SK-N-SH (cell line): ENCODE results near the gene TMOD2. TPM values are rescaled to one million over a fixed set of nuclear protein-coding genes. Genes with fewer than 3 reads are reported as not detected.

Source experiments
- CTCF ChIA-PET: fragments of 300-600, 350-600 bp; formaldehyde crosslinking; extraction: SDS; loops from one replicate; lab custom pipeline; 2021; lab: Yijun Ruan, JAX
- POLR2A ChIA-PET: fragments of 350-600 bp; sonication (Branson Sonifier 250); formaldehyde crosslinking; extraction: SDS; loops from one replicate; lab custom pipeline; 2020; ENCODE audit warnings: antibody characterized with exemption, inconsistent platforms; lab: Yijun Ruan, JAX
- DNase-seq: peaks from one replicate; pipeline ENCODE4 v3.0.0; 2012
- H2AFZ ChIP-seq: fragments of 200-600 bp; sonication (generic); 2 replicates; pipeline ENCODE4 v1.8.1; 2016; ENCODE audit warnings: antibody characterized with exemption, mild to moderate bottlenecking, low read depth
- H3F3A ChIP-seq: fragments of 200-600 bp; sonication (generic); replicated peaks from 2 replicates; pipeline ENCODE3; 2016; ENCODE audit warnings: antibody characterized with exemption, mild to moderate bottlenecking; ENCODE audit not compliant: insufficient read depth
- H3K27ac ChIP-seq, 2 experiments: fragments of 200-500 bp in 1 of 2; fragments of 200-600 bp in 1 of 2; sonication (Bioruptor generic) in 1 of 2; sonication (generic), shearing (Covaris generic) in 1 of 2; 2 replicates each; pipeline versions ENCODE4 v1.5.1 to v1.6.1; 2014 to 2016; ENCODE audit warnings: low read depth in 2 of 2, inconsistent platforms in 1 of 2, low read length in 1 of 2, mild to moderate bottlenecking in 1 of 2, mixed read lengths in 1 of 2
- H3K27me3 ChIP-seq: fragments of 200-600 bp; sonication (generic), shearing (Covaris generic); 2 replicates; pipeline ENCODE4 v1.6.1; 2016; ENCODE audit warnings: mixed run types; ENCODE audit not compliant: insufficient read depth
- H3K36me3 ChIP-seq, 2 experiments: fragments of 200-500 bp in 1 of 2; fragments of 200-600 bp in 1 of 2; sonication (Bioruptor generic) in 1 of 2; sonication (generic) in 1 of 2; replicated peaks in 1 of 2; 2 replicates each; pipeline versions ENCODE3 to v1.5.1; 2014 to 2016; ENCODE audit warnings: low read length in 1 of 2, mild to moderate bottlenecking in 1 of 2; ENCODE audit not compliant: insufficient read depth in 2 of 2, control insufficient read depth in 1 of 2
- H3K4me1 ChIP-seq, 2 experiments: fragments of 200-500 bp in 1 of 2; fragments of 200-600 bp in 1 of 2; sonication (Bioruptor generic) in 1 of 2; sonication (generic), shearing (Covaris generic) in 1 of 2; 2 replicates each; pipeline versions ENCODE4 v1.5.1 to v1.6.1; 2014 to 2016; ENCODE audit warnings: low read depth in 1 of 2, low read length in 1 of 2, mixed run types in 1 of 2; ENCODE audit not compliant: insufficient read depth in 2 of 2, control insufficient read depth in 1 of 2
- H3K4me2 ChIP-seq: fragments of 200-600 bp; sonication (generic), shearing (Covaris generic); 2 replicates; pipeline ENCODE4 v1.6.1; 2017; ENCODE audit warnings: mixed run types
- H3K4me3 ChIP-seq, 2 experiments: fragments of 200-500 bp in 1 of 2; fragments of 200-600 bp in 1 of 2; sonication (Bioruptor generic) in 1 of 2; sonication (generic), shearing (Covaris generic) in 1 of 2; 2 replicates each; pipeline versions ENCODE4 v1.5.1 to v1.8.1; 2014 to 2016; ENCODE audit warnings: low read depth in 2 of 2, inconsistent platforms in 1 of 2, low read length in 1 of 2, mild to moderate bottlenecking in 1 of 2, mixed read lengths in 1 of 2, moderate library complexity in 1 of 2
- H3K79me2 ChIP-seq: fragments of 200-600 bp; sonication (generic); 2 replicates; pipeline ENCODE4 v1.8.1; 2017; ENCODE audit warnings: mild to moderate bottlenecking; ENCODE audit not compliant: insufficient read depth
- H3K9ac ChIP-seq: fragments of 200-600 bp; sonication (generic); 2 replicates; pipeline ENCODE4 v1.6.1; 2017; ENCODE audit warnings: mixed run types
- H3K9me2 ChIP-seq: fragments of 200-600 bp; sonication (generic); 2 replicates; pipeline ENCODE4 v1.6.1; 2017; ENCODE audit warnings: mixed run types
- H3K9me3 ChIP-seq: fragments of 200-600 bp; sonication (generic); 2 replicates; pipeline ENCODE4 v1.6.1; 2017; ENCODE audit warnings: mixed run types, mild to moderate bottlenecking, moderate library complexity
- H4K20me1 ChIP-seq: fragments of 200-600 bp; sonication (generic); 2 replicates; pipeline ENCODE4 v1.6.1; 2017; ENCODE audit warnings: mild to moderate bottlenecking, mixed run types; ENCODE audit not compliant: insufficient read depth
- CHD2 ChIP-seq: fragments of 150-350 bp; IDR thresholded peaks from 2 replicates; pipeline ENCODE4 v1.6.1; 2018; ENCODE audit warnings: low read length; ENCODE audit not compliant: partially characterized antibody
- ELF1 ChIP-seq: IDR thresholded peaks from 2 replicates; pipeline ENCODE4 v1.4.0; 2012
- EP300 ChIP-seq, 2 experiments: IDR thresholded peaks; 2 replicates each; pipeline versions ENCODE4 v1.4.0 to v1.6.1; 2012; ENCODE audit warnings: borderline replicate concordance in 1 of 2, low read depth in 1 of 2, low read length in 1 of 2
- EZH2phosphoT487 ChIP-seq: fragments of 200-600 bp; sonication (generic); IDR thresholded peaks from 2 replicates; pipeline ENCODE4 v1.6.1; 2017; ENCODE audit warnings: low read depth, mixed run types, mild to moderate bottlenecking, antibody characterized with exemption, moderate library complexity, borderline replicate concordance
- FOSL2 ChIP-seq: IDR thresholded peaks from 2 replicates; pipeline ENCODE4 v1.4.0; 2012; ENCODE audit warnings: low read depth, mild to moderate bottlenecking, moderate library complexity, borderline replicate concordance
- JUND ChIP-seq: IDR thresholded peaks from 2 replicates; pipeline ENCODE4 v1.4.0; 2012
- MAX ChIP-seq: IDR thresholded peaks from 2 replicates; pipeline ENCODE4 v1.4.0; 2012; ENCODE audit warnings: low read depth
- MXI1 ChIP-seq: IDR thresholded peaks from 2 replicates; pipeline ENCODE4 v1.6.1; 2012; ENCODE audit warnings: mild to moderate bottlenecking, low read depth, low read length, improper control_type of control experiment
- NFIC ChIP-seq: IDR thresholded peaks from 2 replicates; pipeline ENCODE4 v1.4.0; 2012; ENCODE audit warnings: borderline replicate concordance
- NRF1 ChIP-seq: IDR thresholded peaks from 2 replicates; pipeline ENCODE4 v1.6.1; 2012; ENCODE audit warnings: low read depth, mild to moderate bottlenecking, low read length
- POLR2AphosphoS5 ChIP-seq: IDR thresholded peaks from 2 replicates; pipeline ENCODE4 v1.6.1; 2012; ENCODE audit warnings: low read depth, low read length
- RAD21 ChIP-seq: IDR thresholded peaks from 2 replicates; pipeline ENCODE4 v1.6.1; 2012; ENCODE audit warnings: mild to moderate bottlenecking, low read length
- RCOR1 ChIP-seq: fragments of 150-350 bp; IDR thresholded peaks from 2 replicates; pipeline ENCODE4 v1.6.1; 2017; ENCODE audit warnings: antibody characterized with exemption, low read length
- REST ChIP-seq: IDR thresholded peaks from 2 replicates; pipeline ENCODE4 v1.6.1; 2012; ENCODE audit warnings: mild to moderate bottlenecking, low read depth, low read length, moderate library complexity
- RXRA ChIP-seq: IDR thresholded peaks from 2 replicates; pipeline ENCODE4 v1.4.0; 2012; ENCODE audit warnings: low read depth, mild to moderate bottlenecking, borderline replicate concordance
- SIN3A ChIP-seq: IDR thresholded peaks from 2 replicates; pipeline ENCODE4 v1.6.1; 2012; ENCODE audit warnings: low read depth, mild to moderate bottlenecking, low read length, moderate library complexity, borderline replicate concordance
- SMC3 ChIP-seq: IDR thresholded peaks from 2 replicates; pipeline ENCODE4 v1.6.1; 2012; ENCODE audit warnings: low read depth, low read length, improper control_type of control experiment
- TCF12 ChIP-seq: IDR thresholded peaks from 2 replicates; pipeline ENCODE4 v1.4.0; 2012
- TEAD4 ChIP-seq: IDR thresholded peaks from 2 replicates; pipeline ENCODE4 v1.4.0; 2012; ENCODE audit warnings: mild to moderate bottlenecking, borderline replicate concordance; ENCODE audit not compliant: insufficient read depth
- YY1 ChIP-seq: IDR thresholded peaks from 2 replicates; pipeline ENCODE4 v1.4.0; 2012; ENCODE audit warnings: low read depth, mild to moderate bottlenecking
- WGBS: methylation state at CpG from one replicate; pipeline ENCODE4 v1.1.6; 2017; ENCODE audit warnings: low lambda C conversion rate; 5-methylcytosine and 5-hydroxymethylcytosine counted together
- polyA plus RNA-seq, 3 experiments: library from polyadenylated mRNA; depleted of rRNA; stranded (reverse); fragments of >200 nt; gene quantifications; 2 replicates each; pipeline ENCODE4 v1.2.3, GENCODE V29; 2012
- TF ChIP-seq, protein P1 (sequence below): fragments of 150-350 bp; IDR thresholded peaks from 2 replicates; pipeline ENCODE4 v1.6.1; 2016; ENCODE audit warnings: mild to moderate bottlenecking, low read depth, low read length
- TF ChIP-seq, protein P2 (sequence below): fragments of 150-350 bp; IDR thresholded peaks from 2 replicates; pipeline ENCODE4 v1.6.1; 2017; ENCODE audit warnings: antibody characterized with exemption, low read length, low read depth, borderline replicate concordance
- TF ChIP-seq, protein P3 (sequence below): IDR thresholded peaks from 2 replicates; pipeline ENCODE4 v1.4.0; 2012; ENCODE audit warnings: low read depth, borderline replicate concordance
- TF ChIP-seq, protein P4 (sequence below): IDR thresholded peaks from 2 replicates; pipeline ENCODE4; 2012

Gene TMOD2
- polyA plus RNA-seq, 1 of the 3 experiments (the other 2 are of a cell fraction), result 2.7 TPM

DNA sequence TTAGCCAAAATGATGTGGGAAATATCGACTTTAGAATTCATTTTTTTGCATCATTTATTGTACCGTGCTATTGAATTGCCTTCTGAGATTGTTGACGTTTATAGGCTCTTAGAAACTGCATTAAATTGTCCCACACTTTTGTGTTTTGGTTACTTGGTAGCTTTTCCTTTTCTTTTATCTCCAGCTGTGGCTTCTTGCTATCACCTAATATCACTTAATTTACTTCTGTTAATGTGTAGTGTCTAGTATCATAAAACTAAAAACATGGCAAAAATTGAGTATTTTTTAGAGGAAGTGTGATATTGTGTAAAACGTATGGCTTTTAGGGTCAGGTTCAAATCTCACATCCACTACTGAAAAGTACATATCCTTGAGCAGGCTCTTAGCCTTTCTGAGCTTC is 89.3 kb downstream of the TMOD2 start (continued):
- TF ChIP-seq EZH2phosphoT487 (no peak), MAX (no peak), FOSL2 (no peak), YY1 (no peak), MXI1 (no peak), SIN3A (no peak), CHD2 (no peak), TCF12 (no peak)
- TF ChIP-seq, protein P1, sequence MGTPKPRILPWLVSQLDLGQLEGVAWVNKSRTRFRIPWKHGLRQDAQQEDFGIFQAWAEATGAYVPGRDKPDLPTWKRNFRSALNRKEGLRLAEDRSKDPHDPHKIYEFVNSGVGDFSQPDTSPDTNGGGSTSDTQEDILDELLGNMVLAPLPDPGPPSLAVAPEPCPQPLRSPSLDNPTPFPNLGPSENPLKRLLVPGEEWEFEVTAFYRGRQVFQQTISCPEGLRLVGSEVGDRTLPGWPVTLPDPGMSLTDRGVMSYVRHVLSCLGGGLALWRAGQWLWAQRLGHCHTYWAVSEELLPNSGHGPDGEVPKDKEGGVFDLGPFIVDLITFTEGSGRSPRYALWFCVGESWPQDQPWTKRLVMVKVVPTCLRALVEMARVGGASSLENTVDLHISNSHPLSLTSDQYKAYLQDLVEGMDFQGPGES, result no peak

DNA sequence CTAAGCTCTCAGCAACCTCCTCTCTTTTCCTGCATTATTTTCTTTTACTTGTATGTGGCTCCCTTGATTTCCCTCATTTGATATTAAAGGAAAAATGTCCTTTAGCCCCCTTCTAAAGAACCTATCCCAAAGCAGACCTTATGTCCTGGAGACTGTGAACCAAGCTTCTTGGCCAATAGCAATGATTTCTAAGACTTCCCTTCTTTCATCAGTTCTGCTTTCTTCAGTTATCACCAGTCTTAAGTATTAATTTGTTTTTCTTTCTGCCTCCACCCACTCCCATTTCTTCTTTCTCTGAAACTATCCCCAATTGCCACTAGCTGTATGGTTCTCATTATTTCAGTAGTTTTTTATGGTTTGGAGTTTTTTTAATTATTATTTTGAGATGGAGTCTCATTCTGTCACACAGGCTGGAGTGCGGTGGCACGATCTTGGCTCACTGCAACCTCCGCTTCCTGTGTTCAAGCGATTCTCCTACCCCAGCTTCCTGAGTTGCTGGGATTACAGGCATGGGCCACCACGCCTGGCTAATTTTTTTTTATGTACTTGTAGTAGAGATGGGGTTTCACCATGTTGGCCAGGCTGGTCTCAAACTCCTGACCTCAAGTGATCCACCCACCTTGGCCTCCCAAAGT is 90.1 kb downstream of the TMOD2 start:
- TF ChIP-seq RXRA (no peak), RAD21 (no peak), EP300 (IDR thresholded peaks at IDR 0.05; ENCODE audit: borderline replicate concordance in 1 of 2, low read depth in 1 of 2, low read length in 1 of 2) (no peak), ELF1 (no peak), NRF1 (no peak), POLR2AphosphoS5 (no peak), SMC3 (no peak), TEAD4 (no peak), REST (no peak), MAX (no peak), JUND (no peak), RCOR1 (no peak), NFIC (no peak)
- TF ChIP-seq, protein P2, sequence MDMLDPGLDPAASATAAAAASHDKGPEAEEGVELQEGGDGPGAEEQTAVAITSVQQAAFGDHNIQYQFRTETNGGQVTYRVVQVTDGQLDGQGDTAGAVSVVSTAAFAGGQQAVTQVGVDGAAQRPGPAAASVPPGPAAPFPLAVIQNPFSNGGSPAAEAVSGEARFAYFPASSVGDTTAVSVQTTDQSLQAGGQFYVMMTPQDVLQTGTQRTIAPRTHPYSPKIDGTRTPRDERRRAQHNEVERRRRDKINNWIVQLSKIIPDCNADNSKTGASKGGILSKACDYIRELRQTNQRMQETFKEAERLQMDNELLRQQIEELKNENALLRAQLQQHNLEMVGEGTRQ, result no peak
- TF ChIP-seq, protein P3, sequence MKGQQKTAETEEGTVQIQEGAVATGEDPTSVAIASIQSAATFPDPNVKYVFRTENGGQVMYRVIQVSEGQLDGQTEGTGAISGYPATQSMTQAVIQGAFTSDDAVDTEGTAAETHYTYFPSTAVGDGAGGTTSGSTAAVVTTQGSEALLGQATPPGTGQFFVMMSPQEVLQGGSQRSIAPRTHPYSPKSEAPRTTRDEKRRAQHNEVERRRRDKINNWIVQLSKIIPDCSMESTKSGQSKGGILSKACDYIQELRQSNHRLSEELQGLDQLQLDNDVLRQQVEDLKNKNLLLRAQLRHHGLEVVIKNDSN, result no peak
- TF ChIP-seq, protein P1, result no peak
- TF ChIP-seq, protein P4, sequence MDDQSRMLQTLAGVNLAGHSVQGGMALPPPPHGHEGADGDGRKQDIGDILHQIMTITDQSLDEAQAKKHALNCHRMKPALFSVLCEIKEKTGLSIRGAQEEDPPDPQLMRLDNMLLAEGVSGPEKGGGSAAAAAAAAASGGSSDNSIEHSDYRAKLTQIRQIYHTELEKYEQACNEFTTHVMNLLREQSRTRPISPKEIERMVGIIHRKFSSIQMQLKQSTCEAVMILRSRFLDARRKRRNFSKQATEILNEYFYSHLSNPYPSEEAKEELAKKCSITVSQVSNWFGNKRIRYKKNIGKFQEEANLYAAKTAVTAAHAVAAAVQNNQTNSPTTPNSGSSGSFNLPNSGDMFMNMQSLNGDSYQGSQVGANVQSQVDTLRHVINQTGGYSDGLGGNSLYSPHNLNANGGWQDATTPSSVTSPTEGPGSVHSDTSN, result no peak
- H3K4me1 ChIP-seq, result peaks cover 10 to 61% of the 10 kb centered on the region in 2 experiments
- ChIA-PET CTCF (interaction anchor here (0.7 to 2.6 kb wide), 3 partner anchors 11 to 65 kb away, joined by 3 to 10 read pairs (median 3); no protein-coding TSS in a partner anchor), POLR2A (no interaction called here)
- no peak overlapping the region for H3K4me3 ChIP-seq
- H4K20me1 ChIP-seq, result peaks cover 55% of the 10 kb centered on the region
- DNase-seq, result no peak
- 0 out of 4 replicates have a peak overlapping the region, but pooled peaks of 1 of the 2 experiments have one; percentile 97 for H3K27ac ChIP-seq
- peaks cover 35% of the 10 kb centered on the region for H3F3A ChIP-seq
- H3K79me2 ChIP-seq, result peaks cover 96% of the 10 kb centered on the region
- H3K9me2 ChIP-seq, result no peaks in the 10 kb centered on the region
- no peaks in the 10 kb centered on the region for H3K9me3 ChIP-seq
- no peak overlapping the region for H2AFZ ChIP-seq
- WGBS, result 98% methylated on average over 5 of the region's 5 CpGs
- no peaks in the 10 kb centered on the region for H3K27me3 ChIP-seq
- H3K4me2 ChIP-seq, result no peak overlapping the region
- no peaks in the 10 kb centered on the region for H3K36me3 ChIP-seq
- H3K9ac ChIP-seq, result no peak overlapping the region
